ENCODE data around the gene SEC14L2.

GRCh38 chr22:30444632-30445437 is 48.0 kb downstream of the SEC14L2 start:
- no peak for TF ChIP-seq GATA2 (IDR thresholded peaks at IDR 0.05; ENCODE audit: low read depth, low read length)
- no peak for TF ChIP-seq GATA3 (IDR thresholded peaks at IDR 0.05; ENCODE audit: low read depth, low read length)

Data from SH-SY5Y (cell line).